ENCODE data around the gene TRMT1L.

DNA sequence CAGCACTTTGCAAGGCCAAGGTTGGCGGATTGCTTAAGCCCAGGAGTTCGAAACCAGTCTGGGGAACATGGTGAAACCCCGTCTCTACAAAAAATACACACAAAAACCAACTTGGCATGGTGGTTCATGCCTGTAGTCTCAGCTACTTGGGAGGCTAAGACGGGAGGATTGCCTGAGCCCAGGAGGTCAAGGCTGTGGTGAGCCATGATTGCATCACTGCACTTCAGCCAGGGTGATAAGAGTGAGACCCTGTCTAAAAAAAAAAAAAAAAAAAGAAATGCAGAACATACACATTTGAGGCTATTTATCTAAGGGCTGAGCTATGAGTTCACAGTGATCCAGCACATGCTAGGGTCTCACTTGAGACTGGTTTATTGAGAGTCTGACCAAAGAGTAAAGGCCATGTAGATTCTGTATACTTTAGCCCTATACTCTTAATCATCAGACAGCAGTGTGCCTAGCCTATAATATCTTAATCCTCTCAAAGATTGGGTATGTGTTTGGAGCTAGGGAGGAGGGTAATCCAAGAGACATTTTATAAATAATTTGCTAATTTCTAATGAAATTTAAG lies 87.5 kb downstream of the TRMT1L start:
- TF ChIP-seq, protein P1, sequence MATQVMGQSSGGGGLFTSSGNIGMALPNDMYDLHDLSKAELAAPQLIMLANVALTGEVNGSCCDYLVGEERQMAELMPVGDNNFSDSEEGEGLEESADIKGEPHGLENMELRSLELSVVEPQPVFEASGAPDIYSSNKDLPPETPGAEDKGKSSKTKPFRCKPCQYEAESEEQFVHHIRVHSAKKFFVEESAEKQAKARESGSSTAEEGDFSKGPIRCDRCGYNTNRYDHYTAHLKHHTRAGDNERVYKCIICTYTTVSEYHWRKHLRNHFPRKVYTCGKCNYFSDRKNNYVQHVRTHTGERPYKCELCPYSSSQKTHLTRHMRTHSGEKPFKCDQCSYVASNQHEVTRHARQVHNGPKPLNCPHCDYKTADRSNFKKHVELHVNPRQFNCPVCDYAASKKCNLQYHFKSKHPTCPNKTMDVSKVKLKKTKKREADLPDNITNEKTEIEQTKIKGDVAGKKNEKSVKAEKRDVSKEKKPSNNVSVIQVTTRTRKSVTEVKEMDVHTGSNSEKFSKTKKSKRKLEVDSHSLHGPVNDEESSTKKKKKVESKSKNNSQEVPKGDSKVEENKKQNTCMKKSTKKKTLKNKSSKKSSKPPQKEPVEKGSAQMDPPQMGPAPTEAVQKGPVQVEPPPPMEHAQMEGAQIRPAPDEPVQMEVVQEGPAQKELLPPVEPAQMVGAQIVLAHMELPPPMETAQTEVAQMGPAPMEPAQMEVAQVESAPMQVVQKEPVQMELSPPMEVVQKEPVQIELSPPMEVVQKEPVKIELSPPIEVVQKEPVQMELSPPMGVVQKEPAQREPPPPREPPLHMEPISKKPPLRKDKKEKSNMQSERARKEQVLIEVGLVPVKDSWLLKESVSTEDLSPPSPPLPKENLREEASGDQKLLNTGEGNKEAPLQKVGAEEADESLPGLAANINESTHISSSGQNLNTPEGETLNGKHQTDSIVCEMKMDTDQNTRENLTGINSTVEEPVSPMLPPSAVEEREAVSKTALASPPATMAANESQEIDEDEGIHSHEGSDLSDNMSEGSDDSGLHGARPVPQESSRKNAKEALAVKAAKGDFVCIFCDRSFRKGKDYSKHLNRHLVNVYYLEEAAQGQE (IDR thresholded peaks at IDR 0.05; ENCODE audit: insufficient read depth in 1 of 2, low read depth in 2 of 2, low read length in 2 of 2) = no peak
- no peak for TF ChIP-seq POLR2AphosphoS5 (IDR thresholded peaks at IDR 0.05; ENCODE audit: low read depth, low read length)
- TF ChIP-seq TAF1 (IDR thresholded peaks at IDR 0.05; ENCODE audit: borderline replicate concordance, insufficient read depth, low read length) = no peak
- TF ChIP-seq FOXP2 (optimal IDR thresholded peaks at IDR 0.05; ENCODE audit: borderline replicate concordance, extremely low read depth, extremely low read length, insufficient read depth) = no peak
- no peak for TF ChIP-seq SIN3A (IDR thresholded peaks at IDR 0.05; ENCODE audit: borderline replicate concordance, insufficient read depth, low read length)

Measured in PFSK-1 (cell line).